K562 (cell line): ENCODE results near the gene PLD1. TPM values are rescaled to one million over a fixed set of nuclear protein-coding genes. Genes with fewer than 3 reads are reported as not detected.

Experiments used
- BRD9 ChIP-seq: fragments of 450-650 bp; IDR thresholded peaks from 2 replicates; pipeline ENCODE4 v1.6.1; 2018; ENCODE audit warnings: low read depth; ENCODE audit not compliant: partially characterized antibody
- BRF1 ChIP-seq: IDR thresholded peaks from 3 replicates; pipeline ENCODE4 v1.6.1; 2011; ENCODE audit warnings: borderline replicate concordance, mild to moderate bottlenecking; ENCODE audit not compliant: insufficient read length; ENCODE audit errors: extremely low read depth
- CHD4 ChIP-seq: fragments of 200-600 bp; sonication (generic); IDR thresholded peaks from 3 replicates; pipeline ENCODE4 v1.6.1; 2012; ENCODE audit warnings: low read depth, mild to moderate bottlenecking, mixed read lengths, low read length, inconsistent platforms; ENCODE audit not compliant: insufficient read depth, insufficient replicate concordance, poor library complexity, severe bottlenecking
- CTBP1 ChIP-seq: fragments of 450-650 bp; IDR thresholded peaks from 2 replicates; pipeline ENCODE4 v1.6.1; 2016; ENCODE audit warnings: borderline replicate concordance
- DNMT1 ChIP-seq: fragments of 450-650 bp; IDR thresholded peaks from 2 replicates; pipeline ENCODE4 v1.6.1; 2016; ENCODE audit warnings: antibody characterized with exemption, mild to moderate bottlenecking
- EP300 ChIP-seq: IDR thresholded peaks from 2 replicates; pipeline ENCODE4 v1.6.1; 2012; ENCODE audit warnings: low read length, improper control_type of control experiment
- ETV5 ChIP-seq: sonication (generic); formaldehyde crosslinking; IDR thresholded peaks from 2 replicates; pipeline ENCODE4 v1.4.0; 2020; ENCODE audit warnings: low read depth, mild to moderate bottlenecking, missing genetic modification reagents
- GABPB1 ChIP-seq: sonication (generic); formaldehyde crosslinking; IDR thresholded peaks from 2 replicates; pipeline ENCODE4 v1.8.0; 2022; ENCODE audit warnings: mild to moderate bottlenecking, missing genetic modification reagents
- HCFC1 ChIP-seq: IDR thresholded peaks from 2 replicates; pipeline ENCODE4 v1.6.1; 2012; ENCODE audit warnings: low read depth, low read length, improper control_type of control experiment
- HNRNPLL ChIP-seq: fragments of 200-400 bp; formaldehyde crosslinking; IDR thresholded peaks from 2 replicates; pipeline ENCODE4 v1.6.1; 2017; ENCODE audit warnings: low read length, low read depth, mild to moderate bottlenecking; ENCODE audit not compliant: poor library complexity, severe bottlenecking
- HSF4 ChIP-seq: fragments of 250-450 bp; sonication (Bioruptor Pico); IDR thresholded peaks from 2 replicates; pipeline ENCODE4 v2.1.2; 2022; ENCODE audit warnings: mild to moderate bottlenecking, moderate library complexity, borderline replicate concordance
- KDM1A ChIP-seq, 2 experiments: fragments of 450-650 bp; IDR thresholded peaks; 2 replicates each; pipeline ENCODE4 v1.6.1; 2016; ENCODE audit warnings: mild to moderate bottlenecking in 2 of 2
- NR2F6 ChIP-seq: fragments of 450-650 bp; formaldehyde crosslinking; IDR thresholded peaks from 2 replicates; pipeline ENCODE4 v1.4.0; 2020; ENCODE audit warnings: mild to moderate bottlenecking
- POLR2AphosphoS5 ChIP-seq: IDR thresholded peaks from 2 replicates; pipeline ENCODE4 v1.6.1; 2011; ENCODE audit warnings: mild to moderate bottlenecking, low read depth, low read length, moderate library complexity; ENCODE audit not compliant: control insufficient read depth, insufficient read depth
- RUNX1 ChIP-seq: sonication (generic); IDR thresholded peaks from 2 replicates; pipeline ENCODE4 v1.6.1; 2016; ENCODE audit warnings: antibody characterized with exemption, low read depth
- SIX5 ChIP-seq, 2 experiments: IDR thresholded peaks; 2 replicates each; pipeline ENCODE4 v1.6.1; 2011; ENCODE audit warnings: low read length in 2 of 2, borderline replicate concordance in 1 of 2, low read depth in 1 of 2, mild to moderate bottlenecking in 1 of 2, moderate library complexity in 1 of 2; ENCODE audit not compliant: insufficient read depth in 1 of 2
- SP2 ChIP-seq: IDR thresholded peaks from 2 replicates; pipeline ENCODE4 v1.6.1; 2011; ENCODE audit warnings: mild to moderate bottlenecking, low read depth, low read length, moderate library complexity; ENCODE audit not compliant: poor library complexity, severe bottlenecking; ENCODE audit errors: extremely low read depth
- ZBTB17 ChIP-seq: fragments of 450-650 bp; formaldehyde crosslinking; IDR thresholded peaks from 2 replicates; pipeline ENCODE4 v1.4.0; 2020; ENCODE audit warnings: mild to moderate bottlenecking
- ZKSCAN1 ChIP-seq: fragments of 150-350 bp; IDR thresholded peaks from 2 replicates; pipeline ENCODE4 v1.6.1; 2016; ENCODE audit warnings: low read depth, low read length
- ZNF274 ChIP-seq: IDR thresholded peaks from 2 replicates; pipeline ENCODE4 v1.6.1; 2011; ENCODE audit warnings: low read depth, mild to moderate bottlenecking, low read length, moderate library complexity, borderline replicate concordance
- ZNF3 ChIP-seq: fragments of 250-450 bp; sonication (Bioruptor Pico); IDR thresholded peaks from 2 replicates; pipeline ENCODE4 v1.5.0; 2021; ENCODE audit warnings: mild to moderate bottlenecking, moderate library complexity
- ZNF384 ChIP-seq: IDR thresholded peaks from 2 replicates; pipeline ENCODE4 v1.6.1; 2012; ENCODE audit warnings: low read depth, low read length, improper control_type of control experiment
- ZNF561 ChIP-seq: fragments of 450-650 bp; formaldehyde crosslinking; conservative IDR thresholded peaks from 2 replicates; pipeline ENCODE4 v1.4.0; 2020; ENCODE audit warnings: mild to moderate bottlenecking, moderate library complexity
- ZNF76 ChIP-seq: fragments of 250-450 bp; sonication (Bioruptor Pico); IDR thresholded peaks from 2 replicates; pipeline ENCODE4 v1.4.0; 2020; ENCODE audit warnings: mild to moderate bottlenecking, moderate library complexity, borderline replicate concordance
- polyA plus RNA-seq, 8 experiments: library from polyadenylated mRNA; depleted of rRNA in 4 of 8; stranded (reverse) in 5 of 8; unstranded in 3 of 8; fragments of >200 nt; fragmentation: Nextera tagmentation in 2 of 8; fragmentation: Illumina TruSeq in 1 of 8; extraction: Ambion mirVana in 2 of 8; extraction: Trizol in 1 of 8; gene quantifications; 2 replicates each; pipeline versions ENCODE4 v1.2.1 to v1.2.3, GENCODE V29; 2011 to 2014; ENCODE audit warnings: inconsistent platforms in 1 of 8, missing spikeins in 1 of 8
- total RNA-seq, 7 experiments: library from RNA; depleted of rRNA in 6 of 7; stranded (reverse); fragments of >200 nt in 6 of 7; fragmentation: Illumina TruSeq in 2 of 7; extraction: Trizol in 2 of 7; gene quantifications; 2 replicates each; pipeline versions ENCODE4 v1.2.1 to v1.2.3, GENCODE V29; 2011 to 2021; ENCODE audit warnings: low replicate concordance in 1 of 7
- TF ChIP-seq, protein P1 (sequence below): fragments of 250-450 bp; sonication (Bioruptor Pico); IDR thresholded peaks from 2 replicates; pipeline ENCODE4 v1.4.0; 2020; ENCODE audit warnings: borderline replicate concordance
- TF ChIP-seq, protein P2 (sequence below): sonication (generic); formaldehyde crosslinking; IDR thresholded peaks from 2 replicates; pipeline ENCODE4 v1.5.0; 2020; ENCODE audit warnings: missing genetic modification reagents
- TF ChIP-seq, protein P3 (sequence below): sonication (generic); formaldehyde crosslinking; IDR thresholded peaks from 2 replicates; pipeline ENCODE4 v1.8.0; 2022; ENCODE audit warnings: mild to moderate bottlenecking, missing genetic modification reagents, borderline replicate concordance

The PLD1 gene
- total and polyA plus RNA-seq, 9 of the 15 experiments (the other 6 are each of a cell fraction or from before 2014, with no cell fraction given): 8.4 to 26.1 (median 18.6) TPM

DNA sequence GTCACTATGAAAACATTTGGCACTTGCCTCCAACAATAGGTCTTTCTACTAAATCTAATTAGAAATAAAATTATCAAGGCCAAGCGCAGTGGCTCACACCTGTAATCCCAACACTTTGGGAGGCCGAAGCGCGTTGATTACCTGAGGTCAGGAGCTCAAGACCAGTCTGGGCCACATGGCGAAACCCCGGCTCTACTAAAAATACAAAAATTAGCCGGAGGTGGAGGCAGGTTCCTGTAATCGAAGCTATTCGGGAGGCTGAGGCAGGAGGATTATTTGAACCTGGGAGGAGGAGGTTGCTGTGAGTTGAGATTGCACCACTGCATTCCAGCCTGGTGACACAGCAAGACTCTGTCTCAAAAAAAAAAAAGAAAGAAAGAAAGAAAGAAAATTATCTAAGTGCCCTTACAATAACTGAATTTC lies 1.6 kb upstream of the PLD1 start (continued):
- TF ChIP-seq, protein P1, sequence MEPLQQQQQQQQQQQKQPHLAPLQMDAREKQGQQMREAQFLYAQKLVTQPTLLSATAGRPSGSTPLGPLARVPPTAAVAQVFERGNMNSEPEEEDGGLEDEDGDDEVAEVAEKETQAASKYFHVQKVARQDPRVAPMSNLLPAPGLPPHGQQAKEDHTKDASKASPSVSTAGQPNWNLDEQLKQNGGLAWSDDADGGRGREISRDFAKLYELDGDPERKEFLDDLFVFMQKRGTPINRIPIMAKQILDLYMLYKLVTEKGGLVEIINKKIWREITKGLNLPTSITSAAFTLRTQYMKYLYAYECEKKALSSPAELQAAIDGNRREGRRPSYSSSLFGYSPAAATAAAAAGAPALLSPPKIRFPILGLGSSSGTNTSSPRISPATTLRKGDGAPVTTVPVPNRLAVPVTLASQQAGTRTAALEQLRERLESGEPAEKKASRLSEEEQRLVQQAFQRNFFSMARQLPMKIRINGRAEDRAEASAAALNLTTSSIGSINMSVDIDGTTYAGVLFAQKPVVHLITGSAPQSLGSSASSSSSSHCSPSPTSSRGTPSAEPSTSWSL: no peak
- TF ChIP-seq KDM1A (IDR thresholded peaks at IDR 0.05): peak; percentile 59 to 71
- TF ChIP-seq ZNF3 (CRISPR knock-in tag): no peak
- no peak for TF ChIP-seq ETV5 (CRISPR knock-in tag)
- TF ChIP-seq, protein P2, sequence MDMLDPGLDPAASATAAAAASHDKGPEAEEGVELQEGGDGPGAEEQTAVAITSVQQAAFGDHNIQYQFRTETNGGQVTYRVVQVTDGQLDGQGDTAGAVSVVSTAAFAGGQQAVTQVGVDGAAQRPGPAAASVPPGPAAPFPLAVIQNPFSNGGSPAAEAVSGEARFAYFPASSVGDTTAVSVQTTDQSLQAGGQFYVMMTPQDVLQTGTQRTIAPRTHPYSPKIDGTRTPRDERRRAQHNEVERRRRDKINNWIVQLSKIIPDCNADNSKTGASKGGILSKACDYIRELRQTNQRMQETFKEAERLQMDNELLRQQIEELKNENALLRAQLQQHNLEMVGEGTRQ: no peak
- TF ChIP-seq ZNF384: peak; percentile 90
- TF ChIP-seq ZBTB17 (CRISPR knock-in tag): no peak
- no peak for TF ChIP-seq HSF4 (CRISPR knock-in tag)
- TF ChIP-seq ZNF274: no peak
- no peak for TF ChIP-seq ZNF76
- no peak for TF ChIP-seq EP300
- TF ChIP-seq HNRNPLL: no peak
- TF ChIP-seq BRD9: peak; percentile 20
- no peak for TF ChIP-seq SP2
- no peak for TF ChIP-seq HCFC1
- TF ChIP-seq CHD4: no peak
- 0 out of 2 replicates have a peak, but pooled peaks have one; percentile 5 for TF ChIP-seq CTBP1
- TF ChIP-seq POLR2AphosphoS5: no peak
- no peak for TF ChIP-seq DNMT1
- TF ChIP-seq BRF1: no peak
- TF ChIP-seq NR2F6: no peak
- no peak for TF ChIP-seq GABPB1
- TF ChIP-seq, protein P3, sequence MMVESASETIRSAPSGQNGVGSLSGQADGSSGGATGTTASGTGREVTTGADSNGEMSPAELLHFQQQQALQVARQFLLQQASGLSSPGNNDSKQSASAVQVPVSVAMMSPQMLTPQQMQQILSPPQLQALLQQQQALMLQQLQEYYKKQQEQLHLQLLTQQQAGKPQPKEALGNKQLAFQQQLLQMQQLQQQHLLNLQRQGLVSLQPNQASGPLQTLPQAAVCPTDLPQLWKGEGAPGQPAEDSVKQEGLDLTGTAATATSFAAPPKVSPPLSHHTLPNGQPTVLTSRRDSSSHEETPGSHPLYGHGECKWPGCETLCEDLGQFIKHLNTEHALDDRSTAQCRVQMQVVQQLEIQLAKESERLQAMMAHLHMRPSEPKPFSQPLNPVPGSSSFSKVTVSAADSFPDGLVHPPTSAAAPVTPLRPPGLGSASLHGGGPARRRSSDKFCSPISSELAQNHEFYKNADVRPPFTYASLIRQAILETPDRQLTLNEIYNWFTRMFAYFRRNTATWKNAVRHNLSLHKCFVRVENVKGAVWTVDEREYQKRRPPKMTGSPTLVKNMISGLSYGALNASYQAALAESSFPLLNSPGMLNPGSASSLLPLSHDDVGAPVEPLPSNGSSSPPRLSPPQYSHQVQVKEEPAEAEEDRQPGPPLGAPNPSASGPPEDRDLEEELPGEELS (CRISPR knock-in tag): no peak
- no peak for TF ChIP-seq SIX5 (IDR thresholded peaks at IDR 0.05; ENCODE audit: borderline replicate concordance in 1 of 2, insufficient read depth in 1 of 2, low read depth in 1 of 2, low read length in 2 of 2)
- TF ChIP-seq ZKSCAN1: no peak
- no peak for TF ChIP-seq RUNX1
- TF ChIP-seq ZNF561 (CRISPR knock-in tag): no peak
